GM06990 (cell line): ENCODE results near the gene GRID1.

ENCODE experiments used
- DNase-seq: peaks from one replicate; pipeline ENCODE4 v3.0.0-alpha.2; 2011; ENCODE audit not compliant: insufficient read length; ENCODE audit errors: extremely low read depth
- H3K27me3 ChIP-seq: replicated peaks from 2 replicates; pipeline ENCODE4 v1.6.0; 2011; ENCODE audit warnings: low read length; ENCODE audit not compliant: control insufficient read depth, insufficient read depth
- H3K36me3 ChIP-seq: 2 replicates; pipeline ENCODE4 v1.5.1; 2011; ENCODE audit warnings: low read length; ENCODE audit not compliant: control insufficient read depth, insufficient read depth
- H3K4me3 ChIP-seq: replicated peaks from 2 replicates; pipeline ENCODE4 v1.5.1; 2011; ENCODE audit warnings: low read depth, mild to moderate bottlenecking, control low read depth, low read length
- TF ChIP-seq, protein P1 (sequence below): IDR thresholded peaks from 2 replicates; pipeline ENCODE4 v1.5.1; 2011; ENCODE audit warnings: low read length, control low read depth, mild to moderate bottlenecking, inconsistent platforms; ENCODE audit not compliant: insufficient read depth, poor library complexity, severe bottlenecking

GRID1 gene

DNA sequence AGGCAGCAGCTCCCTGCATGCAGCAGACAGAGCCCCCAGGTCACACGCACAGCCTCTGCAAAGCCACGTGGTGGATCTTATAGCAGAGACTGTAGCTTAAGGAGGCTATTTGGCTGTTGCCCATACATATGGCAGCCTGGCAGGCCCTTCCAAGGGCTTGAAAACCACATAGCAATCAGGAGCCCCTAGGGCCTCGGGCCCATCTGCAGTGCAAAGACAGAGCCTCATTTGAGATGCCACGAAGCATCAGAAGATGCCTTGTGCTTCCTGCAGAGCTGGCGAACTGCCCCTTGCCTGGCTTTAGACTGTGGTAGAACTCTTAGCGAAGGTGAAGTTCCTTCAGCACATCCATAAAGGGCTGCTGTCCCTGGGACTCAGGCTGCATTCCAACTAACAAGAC is 309.9 kb downstream of the GRID1 start:
- no peaks in the 10 kb centered on the region for H3K36me3 ChIP-seq
- DNase-seq, result no peak
- H3K4me3 ChIP-seq, result no peak overlapping the region
- TF ChIP-seq, protein P1, sequence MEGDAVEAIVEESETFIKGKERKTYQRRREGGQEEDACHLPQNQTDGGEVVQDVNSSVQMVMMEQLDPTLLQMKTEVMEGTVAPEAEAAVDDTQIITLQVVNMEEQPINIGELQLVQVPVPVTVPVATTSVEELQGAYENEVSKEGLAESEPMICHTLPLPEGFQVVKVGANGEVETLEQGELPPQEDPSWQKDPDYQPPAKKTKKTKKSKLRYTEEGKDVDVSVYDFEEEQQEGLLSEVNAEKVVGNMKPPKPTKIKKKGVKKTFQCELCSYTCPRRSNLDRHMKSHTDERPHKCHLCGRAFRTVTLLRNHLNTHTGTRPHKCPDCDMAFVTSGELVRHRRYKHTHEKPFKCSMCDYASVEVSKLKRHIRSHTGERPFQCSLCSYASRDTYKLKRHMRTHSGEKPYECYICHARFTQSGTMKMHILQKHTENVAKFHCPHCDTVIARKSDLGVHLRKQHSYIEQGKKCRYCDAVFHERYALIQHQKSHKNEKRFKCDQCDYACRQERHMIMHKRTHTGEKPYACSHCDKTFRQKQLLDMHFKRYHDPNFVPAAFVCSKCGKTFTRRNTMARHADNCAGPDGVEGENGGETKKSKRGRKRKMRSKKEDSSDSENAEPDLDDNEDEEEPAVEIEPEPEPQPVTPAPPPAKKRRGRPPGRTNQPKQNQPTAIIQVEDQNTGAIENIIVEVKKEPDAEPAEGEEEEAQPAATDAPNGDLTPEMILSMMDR, result no peak
- H3K27me3 ChIP-seq, result no peaks in the 10 kb centered on the region; the same call in 1 of the 2 replicates

DNA sequence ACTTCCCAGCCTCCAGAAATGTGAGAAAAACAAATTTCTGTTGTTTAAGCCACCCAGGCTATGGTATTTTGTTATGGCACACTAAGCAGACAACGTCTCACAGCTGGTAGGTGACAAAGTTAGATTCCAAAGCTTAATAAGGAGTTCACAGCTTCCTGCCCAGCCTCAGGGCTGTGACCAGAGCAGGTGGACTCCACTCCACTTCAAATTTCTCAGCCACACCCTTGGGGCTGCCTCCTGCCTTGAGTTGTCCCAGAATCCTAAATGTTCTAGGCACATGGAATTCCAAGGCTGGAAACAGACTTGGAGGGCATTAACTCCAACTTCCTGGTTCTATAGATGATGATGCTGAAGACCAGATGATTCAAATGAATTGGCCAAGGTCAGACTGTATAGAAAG is 310.7 kb downstream of the GRID1 start:
- TF ChIP-seq, protein P1, result no peak
- H3K36me3 ChIP-seq, result no peaks in the 10 kb centered on the region
- DNase-seq, result no peak
- no peaks in the 10 kb centered on the region; the same call in 1 of the 2 replicates for H3K27me3 ChIP-seq
- no peak overlapping the region for H3K4me3 ChIP-seq

DNA sequence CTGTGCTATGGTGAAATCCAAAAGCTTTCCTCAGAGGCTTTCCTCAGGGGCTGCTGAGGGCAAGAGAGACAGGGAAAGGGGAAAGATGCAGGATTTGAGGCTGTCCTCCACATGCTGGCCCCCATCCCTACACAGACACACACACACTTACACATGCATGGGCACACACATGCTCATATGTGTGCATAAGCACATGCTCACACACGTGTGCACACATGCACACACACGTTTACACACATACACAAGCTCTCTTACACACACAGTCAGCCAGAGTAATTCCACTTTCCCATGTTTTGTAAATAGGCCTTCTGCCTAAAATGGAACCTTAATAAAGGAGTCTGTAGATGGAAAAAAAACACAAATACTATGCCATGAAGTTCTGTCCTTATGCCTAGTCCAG is 312.9 kb downstream of the GRID1 start:
- DNase-seq, result no peak
- Histone ChIP-seq H3K36me3 (no peaks in the 10 kb centered on the region), H3K4me3 (no peak overlapping the region), H3K27me3 (no peaks in the 10 kb centered on the region; the same call in none of the 2 replicates)
- TF ChIP-seq, protein P1, result no peak

DNA sequence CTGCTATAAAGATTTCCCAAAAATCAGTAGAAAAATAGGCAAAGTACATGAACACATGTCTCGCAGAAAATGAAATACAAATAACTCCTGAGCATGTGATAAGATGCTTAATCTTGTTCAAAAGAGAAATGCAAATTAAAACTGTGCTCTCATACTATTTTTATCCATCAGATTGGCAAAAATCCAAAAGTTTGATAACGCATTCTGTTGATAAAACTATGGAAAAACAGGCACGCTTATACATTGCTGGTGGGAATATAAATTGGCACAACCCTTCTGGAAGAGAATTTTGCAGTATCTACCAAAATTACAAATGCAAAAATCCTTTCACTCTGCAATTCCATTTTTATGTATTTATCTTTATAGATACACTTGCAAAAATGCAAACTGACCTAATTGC is 315.0 kb downstream of the GRID1 start:
- DNase-seq, result no peak
- TF ChIP-seq, protein P1, result no peak
- Histone ChIP-seq H3K4me3 (no peak overlapping the region), H3K27me3 (no peaks in the 10 kb centered on the region; the same call in none of the 2 replicates), H3K36me3 (no peaks in the 10 kb centered on the region)

DNA sequence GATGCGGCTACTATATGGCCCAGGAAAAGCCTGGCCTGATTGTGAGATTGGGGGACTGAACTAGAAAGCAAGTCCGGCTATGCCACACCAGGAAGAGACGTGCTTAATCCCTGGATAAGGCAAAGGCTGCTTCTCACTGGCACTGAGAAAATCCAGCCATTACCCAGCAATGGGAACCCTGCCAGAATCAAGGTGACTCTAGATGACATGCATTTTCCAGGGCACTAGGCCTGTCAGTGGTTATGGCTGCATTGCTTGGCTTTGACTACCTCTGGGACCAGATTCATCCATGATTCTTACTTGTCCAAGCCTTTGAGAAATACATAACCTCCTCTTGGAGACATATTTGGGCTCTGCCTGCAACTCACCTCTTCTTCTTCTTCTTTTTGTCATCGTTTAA is 317.2 kb downstream of the GRID1 start:
- H3K27me3 ChIP-seq, result no peaks in the 10 kb centered on the region; the same call in none of the 2 replicates
- H3K4me3 ChIP-seq, result no peak overlapping the region
- TF ChIP-seq, protein P1, result no peak
- DNase-seq, result no peak
- no peaks in the 10 kb centered on the region for H3K36me3 ChIP-seq

DNA sequence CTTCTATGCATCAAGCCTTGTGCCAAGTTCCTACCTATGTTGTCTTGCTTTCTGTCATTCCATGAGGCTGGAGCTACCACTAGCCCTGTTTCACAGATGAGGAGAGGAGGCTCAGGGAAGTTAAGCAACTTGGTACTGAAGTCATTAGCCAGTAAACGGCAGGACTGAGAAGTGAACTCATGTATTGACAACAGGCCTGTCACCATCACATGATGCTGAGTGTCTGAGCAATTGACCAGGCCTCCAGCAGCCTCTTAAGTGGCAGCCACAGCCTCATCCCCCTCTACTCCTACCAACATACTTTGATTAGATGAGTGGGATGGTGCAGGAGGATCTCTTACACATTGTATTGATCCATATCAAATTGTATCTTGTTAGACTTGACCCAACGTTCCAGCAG is 317.6 kb downstream of the GRID1 start:
- H3K4me3 ChIP-seq, result no peak overlapping the region
- H3K27me3 ChIP-seq, result no peaks in the 10 kb centered on the region; the same call in none of the 2 replicates
- no peak for DNase-seq
- no peaks in the 10 kb centered on the region for H3K36me3 ChIP-seq
- TF ChIP-seq, protein P1, result no peak
